ENCODE measurements around the gene CPEB4. TPM values are rescaled to one million over a fixed set of nuclear protein-coding genes. Genes with fewer than 3 reads are reported as not detected.

The CPEB4 gene
- total RNA-seq, 1 experiment from 2014 or later, result 12.5 TPM

DNA sequence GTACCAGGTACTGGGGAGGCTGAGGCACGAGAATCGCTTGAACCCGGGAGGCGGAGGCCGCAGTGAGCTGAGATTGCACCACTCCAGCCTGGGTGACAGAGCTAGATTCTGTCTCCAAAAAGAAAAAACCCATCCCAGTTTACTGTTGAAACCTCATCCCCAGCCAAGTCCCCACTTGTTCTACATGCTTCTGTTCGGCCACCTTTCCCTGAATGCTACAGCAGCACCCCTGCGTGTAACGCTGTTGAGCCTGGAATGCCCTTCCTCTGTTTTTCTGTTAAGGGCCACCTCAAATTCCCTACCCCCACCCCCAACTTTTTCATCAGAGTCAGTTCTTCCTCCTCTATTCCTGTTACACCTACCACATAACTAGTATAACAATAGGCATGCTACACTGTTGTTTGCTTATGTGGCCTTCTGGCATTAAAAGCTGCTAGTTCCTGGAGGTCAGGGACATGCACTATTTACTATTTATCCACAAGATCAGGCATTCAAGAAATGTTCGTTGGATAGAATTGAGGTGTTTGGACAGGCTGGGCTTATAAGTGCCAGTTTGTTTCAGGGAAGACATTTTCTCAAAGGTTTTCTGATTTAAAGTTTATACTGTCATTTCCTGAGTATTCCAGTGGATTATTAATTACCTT lies 53.7 kb downstream of the CPEB4 start:
- no peak for DNase-seq (ENCODE audit: low read depth)

DNA sequence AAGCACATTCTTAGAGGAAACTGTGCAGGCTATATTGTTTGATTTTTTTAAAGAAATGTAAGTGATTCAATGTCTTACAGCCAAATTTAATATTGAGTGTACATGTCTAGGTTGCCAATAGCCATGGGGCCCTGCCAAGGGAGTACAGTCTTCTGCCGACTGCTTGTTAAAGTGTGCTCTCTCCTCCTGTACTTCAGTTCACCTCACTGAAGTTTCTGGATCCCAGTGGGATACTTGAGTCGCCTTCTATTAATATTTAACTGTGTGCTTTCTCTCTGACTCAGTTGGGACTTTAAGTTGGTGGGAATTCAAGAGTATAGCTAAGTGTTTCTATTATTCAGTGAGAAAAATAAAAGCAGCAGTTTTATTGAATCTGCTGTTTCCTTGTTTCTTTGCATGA lies 56.4 kb downstream of the CPEB4 start:
- no peak for DNase-seq (ENCODE audit: low read depth)

DNA sequence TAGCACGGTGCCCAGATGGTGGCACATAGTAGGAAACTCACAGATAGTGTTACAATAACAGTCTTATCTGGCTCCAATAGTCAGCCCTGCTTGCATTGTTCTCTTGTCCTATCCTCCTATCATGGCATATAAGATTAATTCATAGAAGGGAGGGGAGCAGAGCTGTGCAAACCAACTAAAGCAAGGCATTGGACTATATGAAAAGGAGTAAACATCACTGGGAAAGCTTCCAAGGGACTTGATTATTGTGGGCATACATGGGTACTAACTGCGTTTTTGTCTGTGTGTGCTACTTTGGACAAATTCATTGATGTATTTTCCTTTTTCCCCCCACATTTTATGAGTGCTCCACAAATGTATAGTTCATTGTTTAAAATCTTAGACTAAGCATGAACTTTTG lies 57.0 kb downstream of the CPEB4 start:
- DNase-seq (ENCODE audit: low read depth), result no peak

DNA sequence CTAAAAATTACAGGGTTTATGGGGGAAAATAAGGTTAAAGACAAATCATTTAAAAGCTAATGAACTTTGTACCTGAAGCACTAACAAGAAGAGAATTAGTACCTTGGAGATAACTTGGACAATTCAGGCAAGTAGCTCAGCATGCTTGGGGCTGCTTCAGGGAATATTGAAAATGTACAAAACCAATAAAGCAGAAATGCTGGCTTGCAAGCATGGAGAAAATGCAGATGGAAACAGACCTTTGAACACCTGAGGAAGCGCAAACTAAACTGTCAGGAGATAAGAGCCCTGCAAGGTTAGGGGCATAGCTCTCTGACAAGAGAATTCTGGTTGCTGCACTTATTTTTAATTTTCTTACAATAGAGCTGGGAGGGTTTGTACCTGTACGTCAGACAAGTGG lies 58.2 kb downstream of the CPEB4 start:
- no peak for DNase-seq (ENCODE audit: low read depth)

DNA sequence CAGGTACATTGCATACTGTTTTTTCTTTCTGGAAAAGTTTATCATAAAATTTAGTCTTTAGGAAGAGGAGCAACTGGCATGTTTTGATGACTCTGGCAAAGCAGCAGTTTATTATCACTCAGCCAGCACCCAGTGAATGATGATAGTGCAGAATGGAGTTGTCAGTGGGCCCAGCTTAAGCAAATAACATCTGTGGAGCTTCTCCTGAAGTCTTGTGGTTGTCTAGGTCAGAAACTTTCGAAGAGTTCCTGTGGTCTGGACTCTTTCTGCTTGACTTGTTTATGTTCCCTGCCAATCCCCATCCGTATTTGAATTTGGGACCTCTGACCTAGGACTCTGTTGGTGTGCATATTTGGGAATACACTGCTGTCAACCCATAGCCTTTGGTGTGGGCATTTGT lies 62.7 kb downstream of the CPEB4 start:
- DNase-seq (ENCODE audit: low read depth), result no peak

DNA sequence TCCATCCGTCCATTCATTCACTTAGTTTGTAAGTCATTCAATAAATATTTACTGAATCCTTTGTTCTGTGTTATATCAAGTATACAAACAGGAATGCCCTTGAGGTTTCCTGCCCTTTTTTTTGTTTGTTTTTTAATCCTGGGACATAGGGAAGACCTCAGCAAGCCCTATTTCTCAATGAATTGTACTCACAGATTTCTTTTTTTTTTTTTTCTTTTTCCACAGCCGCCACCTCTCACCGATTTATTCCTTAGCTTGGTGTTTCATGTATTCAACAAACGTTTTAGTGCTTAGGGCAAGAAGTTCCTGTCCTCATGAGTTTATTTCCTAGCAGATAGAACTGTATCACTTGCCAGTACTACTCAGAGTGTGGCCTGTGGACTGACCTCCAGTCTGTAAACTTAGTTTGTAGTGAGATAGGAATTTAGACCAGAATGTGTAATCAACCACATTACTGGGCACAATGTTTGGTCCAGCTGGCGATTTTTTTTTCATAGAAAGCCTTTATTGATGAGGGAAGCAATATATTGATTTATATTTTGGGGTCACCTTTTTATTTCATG lies 65.5 kb downstream of the CPEB4 start:
- peak; percentile 63 for DNase-seq (ENCODE audit: low read depth)

DNA sequence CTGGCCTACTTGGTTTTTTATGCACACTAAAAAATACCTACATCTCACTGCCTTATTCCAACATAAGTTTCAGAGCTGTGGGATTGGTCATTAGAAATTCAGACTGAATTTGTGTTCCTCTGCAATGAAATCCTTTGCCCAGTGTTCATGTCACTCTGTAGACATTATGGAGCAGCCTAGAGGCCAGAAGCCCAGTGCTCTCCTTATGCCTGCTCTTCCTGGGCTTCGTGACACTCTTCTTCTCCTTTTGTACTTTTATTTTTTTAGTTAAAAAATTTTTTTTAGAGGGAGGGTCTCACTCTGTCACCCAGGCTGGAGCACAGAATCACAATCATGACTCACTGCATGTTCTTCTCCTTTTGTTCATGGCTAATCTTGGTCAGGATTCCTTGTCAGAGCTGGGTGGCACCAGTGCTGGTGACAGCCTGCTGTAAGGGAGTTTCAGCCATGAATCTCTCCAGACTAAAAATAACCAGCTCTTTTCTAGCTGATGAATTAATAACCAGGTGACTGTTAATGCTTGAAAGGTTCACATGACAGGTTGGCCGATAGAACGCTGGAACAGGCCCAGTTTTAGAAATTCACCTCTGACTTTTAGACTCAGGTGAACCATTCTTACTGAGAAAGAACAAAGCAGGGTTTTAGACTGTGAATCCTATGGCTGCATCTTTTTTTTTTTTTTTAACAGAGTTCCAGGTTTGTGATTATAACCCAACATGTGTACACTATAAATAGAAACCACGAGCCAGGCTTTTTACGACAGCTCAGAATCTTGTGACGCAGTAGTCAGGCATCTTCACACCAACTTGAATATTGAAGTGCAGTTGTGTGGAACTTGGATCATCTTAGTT lies 66.7 kb downstream of the CPEB4 start:
- peak; percentile 35 for DNase-seq (ENCODE audit: low read depth)

DNA sequence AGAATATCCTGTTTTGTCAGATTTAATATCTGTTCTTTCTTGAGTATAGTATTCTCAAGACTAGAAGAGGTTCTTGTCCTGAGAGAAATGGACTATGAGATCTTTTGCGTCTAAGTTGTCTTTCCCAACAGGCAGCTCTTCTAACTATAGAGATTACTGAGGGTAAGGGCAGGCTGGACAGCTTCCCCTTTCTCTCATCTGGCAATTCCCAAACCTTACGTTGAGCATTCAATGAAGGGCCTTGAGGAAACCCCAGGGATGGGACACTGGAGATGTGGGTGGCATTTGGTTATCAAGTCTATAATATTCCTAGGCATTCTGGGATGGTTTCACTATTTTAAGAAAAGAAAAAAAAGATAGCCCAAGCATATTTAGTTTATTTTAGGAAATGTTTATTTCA lies 72.8 kb downstream of the CPEB4 start:
- DNase-seq (ENCODE audit: low read depth), result no peak

DNA sequence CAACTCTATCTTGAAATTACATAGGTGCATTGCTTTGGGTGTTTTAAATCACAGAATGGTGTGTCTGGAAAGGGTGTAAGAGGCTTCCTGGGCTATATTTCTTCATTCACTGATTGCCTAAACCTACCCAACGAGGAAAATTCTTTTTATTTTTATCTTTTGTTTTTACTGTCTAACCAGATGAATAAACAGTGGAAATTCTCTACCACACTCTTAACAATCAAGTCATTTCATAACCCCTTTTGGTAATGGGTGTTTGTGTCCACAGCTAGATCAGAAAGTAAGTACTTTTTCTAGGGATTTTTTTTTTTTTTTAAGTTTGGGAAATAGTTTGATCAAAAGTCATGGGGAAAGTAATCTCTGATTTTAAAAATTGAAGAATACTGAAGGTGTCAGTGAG lies 73.3 kb downstream of the CPEB4 start:
- DNase-seq (ENCODE audit: low read depth), result no peak

DNA sequence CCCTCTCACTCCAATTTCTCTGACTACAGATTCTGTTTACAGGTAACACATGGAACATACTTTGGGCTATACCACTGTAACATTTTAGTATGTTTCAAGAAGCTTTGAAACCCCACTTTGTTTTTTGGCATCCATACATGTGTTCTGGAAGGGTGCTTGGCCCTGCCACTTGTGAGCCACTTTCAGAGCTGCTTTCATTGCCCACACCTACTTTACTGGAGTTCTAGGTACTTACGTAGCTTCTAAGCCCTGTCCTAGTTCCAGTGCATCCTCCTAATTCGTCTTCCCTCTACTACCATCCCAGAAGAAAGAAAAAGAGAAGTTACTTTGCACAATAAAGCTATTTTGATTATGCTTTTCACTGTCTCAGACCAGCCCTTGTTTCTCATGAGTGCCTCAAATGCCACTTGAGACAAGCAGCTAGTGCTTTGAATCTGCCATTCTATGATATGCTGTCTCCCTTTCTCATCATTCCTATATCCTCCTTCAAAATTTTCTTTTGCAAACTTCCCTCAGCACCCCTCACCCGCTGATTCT lies 74.4 kb downstream of the CPEB4 start:
- DNase-seq (ENCODE audit: low read depth), result no peak

DNA sequence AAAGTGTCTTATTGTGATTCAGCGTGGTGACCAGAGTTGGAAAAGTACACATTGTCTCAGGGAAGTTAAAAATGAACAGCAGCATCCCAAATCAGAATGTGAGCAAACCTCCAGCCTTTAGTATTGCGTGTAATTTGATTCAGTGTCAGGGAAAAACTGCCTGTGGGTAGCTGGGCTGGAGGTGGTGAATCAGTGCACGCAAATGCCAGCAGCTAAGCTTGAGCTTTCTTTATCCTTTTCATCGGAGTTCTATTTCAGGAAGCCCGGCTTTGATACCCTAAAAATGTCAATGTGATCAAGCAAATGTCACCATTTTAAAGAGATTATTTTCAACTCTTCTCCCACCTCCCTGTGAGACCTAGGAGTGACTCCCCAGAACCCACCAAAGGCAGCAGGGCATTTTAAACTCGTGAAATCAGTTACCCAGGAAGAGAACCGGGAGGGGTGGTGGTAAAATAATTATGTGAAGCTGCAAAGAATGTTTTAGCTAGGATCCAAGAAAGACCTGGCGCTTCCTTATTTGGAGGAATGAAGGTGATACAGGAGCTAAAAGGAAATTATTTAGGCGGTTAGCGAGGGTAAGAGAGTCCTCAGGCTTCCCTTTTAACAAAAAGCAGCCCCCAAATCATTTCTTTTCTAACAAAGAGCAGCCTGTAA lies 75.2 kb downstream of the CPEB4 start:
- DNase-seq (ENCODE audit: low read depth), result peak; percentile 78

DNA sequence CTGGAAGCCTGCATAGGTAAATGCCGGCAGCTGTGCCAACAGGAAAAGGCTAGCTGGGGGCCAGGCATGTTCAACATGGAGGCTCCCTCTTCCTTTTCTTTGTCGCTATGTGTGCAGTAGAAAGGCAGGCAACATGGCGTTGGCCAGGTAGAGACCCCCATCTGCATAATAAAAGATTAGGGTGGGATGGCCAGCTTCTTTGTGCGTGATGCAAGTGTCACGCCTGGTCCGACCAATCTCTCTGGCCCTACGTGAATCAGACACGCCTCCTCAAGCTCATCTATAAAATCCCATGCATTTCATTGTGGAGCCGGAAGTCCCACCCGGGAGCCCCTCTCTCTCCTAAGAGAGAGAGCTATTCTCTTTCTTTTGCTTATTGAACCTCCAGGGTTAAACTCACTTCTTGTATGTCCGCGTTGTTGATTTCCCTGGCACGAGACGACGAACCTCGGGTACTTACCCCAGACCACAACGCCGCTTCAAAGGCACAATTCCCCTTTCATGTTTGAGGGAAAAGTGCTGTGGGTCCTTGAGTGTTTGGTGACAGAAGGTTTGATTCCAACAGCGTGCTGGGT lies 75.8 kb downstream of the CPEB4 start:
- peak; percentile 66 for DNase-seq (ENCODE audit: low read depth)

DNA sequence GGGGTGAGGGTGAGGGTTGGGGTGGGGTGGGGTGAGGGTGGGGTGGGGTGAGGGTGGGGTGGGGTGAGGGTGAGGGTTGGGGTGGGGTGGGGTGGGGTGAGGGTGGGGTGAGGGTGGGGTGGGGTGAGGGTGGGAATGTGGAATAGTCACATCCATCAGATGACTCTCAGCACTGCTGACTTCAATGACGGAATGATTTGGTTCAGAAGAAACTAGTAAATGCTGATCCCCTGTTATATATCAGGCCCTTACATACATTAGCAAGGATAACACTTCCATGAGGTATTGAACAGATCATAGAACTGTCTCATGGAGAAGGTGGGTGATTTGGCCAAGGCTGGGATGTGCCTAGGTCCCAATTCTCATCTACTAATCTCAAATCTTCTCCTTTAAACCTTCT lies 76.4 kb downstream of the CPEB4 start:
- DNase-seq (ENCODE audit: low read depth), result no peak

DNA sequence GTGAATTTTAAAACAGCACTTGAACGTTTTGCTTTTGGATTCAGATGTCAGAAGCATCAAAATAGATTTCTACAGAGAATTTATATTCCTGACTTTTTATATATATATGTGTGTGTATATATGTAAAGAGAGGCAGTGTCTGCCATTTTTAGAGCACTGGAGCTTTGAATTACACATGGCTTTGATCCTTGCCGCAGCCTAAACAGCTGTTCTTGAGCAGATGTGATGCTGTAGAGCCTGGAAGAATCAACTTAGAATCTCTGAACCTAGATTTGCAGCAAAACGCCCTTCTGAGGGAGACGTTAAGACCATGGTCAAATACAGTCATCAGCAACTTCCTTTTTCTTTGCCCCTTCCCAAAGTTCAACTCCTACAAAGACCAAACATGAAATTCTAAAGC lies 79.1 kb downstream of the CPEB4 start:
- no peak for DNase-seq (ENCODE audit: low read depth)

DNA sequence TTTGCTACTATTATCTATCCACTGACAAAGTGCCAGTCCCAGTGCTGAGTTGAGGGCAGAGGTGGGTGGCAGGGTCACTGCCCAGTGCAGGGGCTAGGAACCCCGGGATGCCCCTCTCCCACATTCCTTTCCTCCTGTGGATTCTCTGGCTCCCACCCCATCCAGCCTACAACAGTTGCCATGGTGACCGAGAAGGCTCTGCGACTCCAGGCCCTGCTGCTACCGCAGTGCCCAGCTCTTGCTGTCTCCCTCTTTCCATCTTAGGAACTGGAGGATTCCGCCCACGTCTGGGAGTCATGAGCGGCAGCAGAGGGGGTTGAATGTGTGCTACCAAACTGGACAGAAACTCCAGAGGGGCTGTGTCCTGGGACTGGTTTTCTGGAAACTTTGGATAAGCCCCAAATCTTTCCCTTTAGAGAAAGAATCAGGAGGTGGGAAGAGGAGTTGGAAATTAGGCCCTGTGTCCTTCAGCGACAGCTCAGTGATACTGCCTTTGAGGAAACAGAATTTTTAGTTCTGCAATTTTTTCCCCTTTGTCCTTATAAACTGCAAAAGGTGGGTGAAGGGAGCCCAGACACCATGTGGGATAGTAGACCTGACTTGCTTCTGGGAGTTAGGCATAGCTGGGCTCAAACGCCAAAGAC lies 80.1 kb downstream of the CPEB4 start:
- DNase-seq (ENCODE audit: low read depth), result no peak

DNA sequence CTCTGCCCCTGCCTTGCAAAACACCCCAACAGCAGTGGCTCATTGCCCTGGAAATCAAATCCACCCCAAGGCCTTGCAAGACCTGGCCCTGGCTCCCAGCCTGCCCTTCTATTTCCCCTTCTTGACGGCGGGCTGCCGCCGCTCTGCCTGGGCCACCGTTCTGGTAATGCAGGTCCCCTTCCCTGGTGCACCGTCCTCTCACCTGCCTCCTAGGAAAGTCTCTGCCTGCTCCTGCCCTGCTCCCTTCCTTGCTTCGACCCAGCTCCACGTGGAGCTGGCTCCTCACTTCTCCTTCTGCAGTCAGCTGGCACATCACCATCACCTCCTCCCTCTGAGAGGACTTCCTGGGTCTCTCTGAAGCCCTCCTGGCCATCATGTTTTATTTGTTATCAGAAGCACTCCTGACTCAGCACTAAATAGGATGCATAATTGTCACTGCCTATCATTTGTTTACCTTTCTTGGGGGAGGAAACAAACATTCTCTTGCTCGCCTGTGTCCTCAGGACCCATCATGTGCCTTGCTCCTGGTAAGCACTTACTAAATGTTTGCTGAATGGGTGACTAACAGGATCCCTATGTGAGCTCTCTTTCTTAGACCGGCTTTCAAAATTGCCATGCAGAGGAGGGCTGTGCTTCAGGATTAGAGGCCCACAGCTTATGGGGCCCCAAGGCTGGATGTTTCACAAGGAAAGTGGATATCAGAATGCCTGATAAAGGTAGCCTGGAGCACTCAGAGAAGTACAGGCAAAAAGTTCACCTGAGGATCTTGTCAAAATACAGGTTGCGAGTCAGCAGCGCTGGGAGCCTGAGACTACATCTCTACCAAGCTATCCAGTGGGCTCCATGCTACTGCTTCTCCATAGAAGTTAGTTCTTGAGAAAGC lies 81.3 kb downstream of the CPEB4 start:
- no peak for DNase-seq (ENCODE audit: low read depth)

DNA sequence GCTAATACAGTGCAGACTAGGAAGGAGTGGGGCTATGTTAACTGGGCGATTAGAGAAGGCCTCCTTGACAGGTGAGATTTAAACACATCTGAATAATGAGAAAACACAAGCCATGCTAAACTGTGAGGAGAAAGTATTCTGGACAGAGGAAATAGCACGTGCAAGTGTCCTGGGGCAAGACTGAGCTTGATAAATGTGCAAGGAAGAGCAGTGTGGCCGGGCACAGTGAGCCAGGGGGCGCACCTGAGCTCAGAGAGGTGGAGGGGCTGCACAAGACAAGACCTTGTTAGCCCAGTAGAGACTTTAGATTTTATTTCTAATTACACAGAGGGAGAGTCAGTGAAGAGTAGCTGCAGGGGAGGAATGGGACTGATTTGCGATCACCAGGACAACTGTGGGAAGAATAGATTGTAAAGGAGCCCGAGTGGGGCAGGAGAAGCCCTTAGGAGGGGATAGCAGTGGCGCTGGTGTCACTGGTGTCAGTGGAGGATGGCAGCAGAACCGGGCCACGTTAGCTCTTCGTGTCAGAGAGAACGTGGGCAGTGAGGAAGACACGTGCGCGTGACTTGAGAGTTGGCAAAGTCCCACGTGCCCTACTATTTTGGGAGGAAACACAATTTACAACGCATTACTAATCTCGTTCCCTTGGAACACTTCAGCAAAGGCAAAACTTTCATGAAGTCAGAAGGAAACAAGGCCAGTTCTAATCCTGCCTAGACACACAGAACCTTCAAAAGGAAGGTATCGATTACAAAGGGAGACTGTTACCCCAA lies 82.9 kb downstream of the CPEB4 start:
- no peak for DNase-seq (ENCODE audit: low read depth)

DNA sequence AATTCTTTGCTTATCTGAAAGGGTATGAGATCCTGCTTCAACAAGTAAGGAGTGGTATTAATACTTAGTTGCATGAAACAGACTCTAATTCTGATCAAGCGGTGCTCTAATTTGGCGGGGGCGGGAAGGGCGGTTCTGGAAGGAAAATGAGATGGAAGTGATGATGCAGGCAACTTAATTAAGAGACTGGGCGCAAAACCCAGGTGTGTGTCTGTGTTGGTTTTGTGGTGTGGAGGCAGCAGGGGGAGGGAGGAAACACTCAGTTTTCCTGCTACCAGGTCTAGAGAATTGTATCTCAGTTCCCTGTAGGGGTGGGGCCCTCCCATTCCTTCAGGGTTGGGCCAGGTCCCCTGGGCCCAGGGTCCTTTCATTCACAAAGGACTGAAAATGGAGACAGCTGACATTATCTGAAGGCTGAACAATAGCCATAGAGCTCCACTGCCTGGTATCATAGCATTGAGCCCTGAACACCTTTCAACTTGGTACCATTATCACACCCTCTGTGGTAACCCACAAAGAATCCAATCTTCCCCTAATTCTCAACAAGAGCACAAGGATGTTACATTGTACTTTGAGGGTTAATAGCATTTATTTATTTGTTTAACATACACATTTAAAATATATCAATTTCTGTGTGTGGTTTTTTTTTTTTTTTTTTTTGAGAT lies 83.7 kb downstream of the CPEB4 start:
- DNase-seq (ENCODE audit: low read depth), result no peak

DNA sequence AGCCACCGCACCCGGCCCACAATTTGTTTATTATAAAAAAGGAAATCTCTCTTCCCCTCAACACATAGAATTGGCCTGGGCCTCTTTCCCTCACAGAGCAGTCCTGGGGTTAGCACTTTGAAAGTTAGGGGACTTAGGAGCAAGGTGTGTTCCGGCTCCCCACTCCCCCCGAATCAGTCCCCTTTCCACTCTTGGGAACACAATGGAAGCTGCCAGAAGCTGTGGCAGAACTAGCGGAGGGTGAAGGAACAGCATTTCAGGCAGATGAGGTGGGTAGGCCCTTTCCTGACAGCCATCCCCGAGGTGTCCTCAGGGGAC lies 84.4 kb downstream of the CPEB4 start:
- no peak for DNase-seq (ENCODE audit: low read depth)

Measured in RPMI7951 (cell line).